ENCODE measurements around the gene CDCA4.

Gene CDCA4

GRCh38 chr14:104989236-104989950, 31.5 kb downstream of the CDCA4 start:
- no peak for DNase-seq (ENCODE audit: low read depth)

GRCh38 chr14:104986487-104987164, 34.3 kb downstream of the CDCA4 start:
- no peak for DNase-seq (ENCODE audit: low read depth)

GRCh38 chr14:104985675-104986486, 35.0 kb downstream of the CDCA4 start, which contains the start of gene CLBA1:
TSS of gene CLBA1 (plus strand) at chr14:104985788. CDS start at chr14:104986432, 644 bp downstream.
- no peak for DNase-seq (ENCODE audit: low read depth)

GRCh38 chr14:104984056-104984894, 36.6 kb downstream of the CDCA4 start:
- DNase-seq (ENCODE audit: low read depth), result no peak

GRCh38 chr14:104983231-104983721, 37.6 kb downstream of the CDCA4 start:
- DNase-seq (ENCODE audit: low read depth), result no peak

GRCh38 chr14:104982548-104983230, 38.2 kb downstream of the CDCA4 start:
- DNase-seq (ENCODE audit: low read depth), result no peak

- DNase-seq (ENCODE audit: low read depth), result no peak
Measured at GRCh38 chr14:104981699-104982541, 39.0 kb downstream of the CDCA4 start.

GRCh38 chr14:104980611-104981531, 40.0 kb downstream of the CDCA4 start:
- no peak for DNase-seq (ENCODE audit: low read depth)

GRCh38 chr14:104979758-104980610, 40.9 kb downstream of the CDCA4 start:
- DNase-seq (ENCODE audit: low read depth), result no peak

GRCh38 chr14:104978746-104979691, 41.9 kb downstream of the CDCA4 start:
- DNase-seq (ENCODE audit: low read depth), result no peak

GRCh38 chr14:104977681-104978653, 42.9 kb downstream of the CDCA4 start, which contains the start of gene AHNAK2:
TSS of gene AHNAK2 (minus strand) at chr14:104978374. CDS start at chr14:104978237, 137 bp downstream.
- no peak for DNase-seq (ENCODE audit: low read depth)

- no peak for DNase-seq (ENCODE audit: low read depth)
Measured at GRCh38 chr14:104977008-104977680, 43.7 kb downstream of the CDCA4 start.

GRCh38 chr14:104976198-104977007, 44.5 kb downstream of the CDCA4 start:
- DNase-seq (ENCODE audit: low read depth), result no peak
